Gastroesophageal sphincter (tissue), 4 donors: ENCODE data around the gene SVBP. TPM values are rescaled to one million over a fixed set of nuclear protein-coding genes. Genes with fewer than 3 reads are reported as not detected.

Experiments
- ATAC-seq: fragments of 150-250 bp; one replicate; pipeline ENCODE4 v1.9.1; 2016; ENCODE audit warnings: mild to moderate bottlenecking, moderate library complexity
- H3K27ac ChIP-seq, 4 donors: fragments of 200-600 bp; sonication (generic) in 3 of 4; 1 replicate in 3 of 4; 2 replicates in 1 of 4; pipeline ENCODE4 v1.5.1; 2016 to 2019
- H3K27me3 ChIP-seq: fragments of 200-600 bp; sonication (generic); one replicate; pipeline ENCODE4 v1.5.1; 2019
- H3K36me3 ChIP-seq, 2 donors: fragments of 200-600 bp; sonication (generic); one replicate each; pipeline ENCODE4 v1.5.1; 2019; ENCODE audit warnings: control low read depth in 1 of 2
- H3K4me1 ChIP-seq, 3 donors: fragments of 200-600 bp; sonication (generic); 1 replicate in 2 of 3; 2 replicates in 1 of 3; pipeline ENCODE4 v1.5.1; 2016 to 2019; ENCODE audit warnings: control low read depth in 2 of 3
- H3K4me3 ChIP-seq, 2 donors: fragments of 200-600 bp; sonication (generic); one replicate each; pipeline ENCODE4 v1.5.1; 2019; ENCODE audit warnings: mild to moderate bottlenecking in 1 of 2, moderate library complexity in 1 of 2
- H3K9me3 ChIP-seq, 3 donors: fragments of 200-600 bp; sonication (generic); one replicate each; pipeline ENCODE4 v1.5.1; 2017 to 2019; ENCODE audit warnings: control low read depth in 2 of 3
- CTCF ChIP-seq, 4 experiments: fragments of 200-600 bp in 2 of 4; fragments of 450-650 bp in 2 of 4; sonication (generic) in 1 of 4; IDR thresholded peaks; one replicate each; pipeline ENCODE4 v1.5.1; 2017 to 2019; ENCODE audit warnings: antibody characterized with exemption in 4 of 4, mild to moderate bottlenecking in 2 of 4, moderate library complexity in 2 of 4
- EP300 ChIP-seq: sonication (generic); formaldehyde crosslinking; IDR thresholded peaks from one replicate; pipeline ENCODE4 v1.6.1; 2017; ENCODE audit warnings: antibody characterized with exemption, mild to moderate bottlenecking
- POLR2A ChIP-seq, 2 donors: fragments of 450-650 bp; IDR thresholded peaks; one replicate each; pipeline ENCODE4 v1.6.1; 2017; ENCODE audit warnings: antibody characterized with exemption in 2 of 2, mild to moderate bottlenecking in 2 of 2, moderate library complexity in 1 of 2
- POLR2AphosphoS5 ChIP-seq: sonication (generic); formaldehyde crosslinking; IDR thresholded peaks from one replicate; pipeline ENCODE4 v1.6.1; 2017; ENCODE audit warnings: antibody characterized with exemption
- WGBS, 2 donors: methylation state at CpG; one replicate each; pipeline ENCODE4 v1.1.5; 2018; ENCODE audit warnings: low coverage in 1 of 2; 5-methylcytosine and 5-hydroxymethylcytosine counted together
- total RNA-seq, 4 donors: library from RNA; depleted of rRNA; stranded (reverse); fragments of >200 nt; gene quantifications; one replicate each; pipeline ENCODE4 v1.1.0, GENCODE V29; 2016

The SVBP gene
- total RNA-seq, 4 donors from 2014 or later = 21.3 to 36.5 (median 22.6) TPM

- Histone ChIP-seq H3K27me3 (no peaks in the 10 kb centered on the region), H3K4me1 (no peaks in the 10 kb centered on the region), H3K4me3 (no peak overlapping the region), H3K36me3 (peaks cover 0 to 30% of the 10 kb centered on the region in 2 donors), H3K9me3 (no peaks in the 10 kb centered on the region), H3K27ac (peak overlapping the region in 1 of 4 donors; percentile 14)
- TF ChIP-seq CTCF (IDR thresholded peaks at IDR 0.05) = no peak
- no peak for TF ChIP-seq EP300
- no peak for TF ChIP-seq POLR2A (IDR thresholded peaks at IDR 0.05)
- no peak for TF ChIP-seq POLR2AphosphoS5
- ATAC-seq = no peak
Observed at GRCh38 chr1:42806171-42806570, 11.0 kb downstream of the SVBP start.

- Histone ChIP-seq H3K27ac (no peak overlapping the region), H3K36me3 (peaks cover 0 to 16% of the 10 kb centered on the region in 2 donors), H3K4me1 (no peaks in the 10 kb centered on the region), H3K9me3 (no peaks in the 10 kb centered on the region), H3K27me3 (no peaks in the 10 kb centered on the region), H3K4me3 (no peak overlapping the region)
- WGBS, 2 donors = 70 to 100% methylated on average over 2 to 8 of the region's 8 CpGs
- no peak for TF ChIP-seq CTCF (IDR thresholded peaks at IDR 0.05)
- TF ChIP-seq POLR2AphosphoS5 = peak; percentile 6
- peak; percentile 87 for ATAC-seq
Observed at GRCh38 chr1:42801832-42802473, 15.2 kb downstream of the SVBP start.

GRCh38 chr1:42797979-42798378, 19.2 kb downstream of the SVBP start:
- TF ChIP-seq CTCF (IDR thresholded peaks at IDR 0.05) = no peak
- TF ChIP-seq POLR2AphosphoS5 = no peak
- no peak for TF ChIP-seq POLR2A (IDR thresholded peaks at IDR 0.05)
- TF ChIP-seq EP300 = no peak
- ATAC-seq = no peak
- H3K4me1 ChIP-seq = peaks cover 0 to 4% (median 0%) of the 10 kb centered on the region in 3 donors
- no peak overlapping the region for H3K4me3 ChIP-seq
- no peaks in the 10 kb centered on the region for H3K9me3 ChIP-seq
- WGBS, 2 donors = 75 to 82% methylated on average over 3 of the region's 5 CpGs
- no peak overlapping the region for H3K27ac ChIP-seq
- H3K27me3 ChIP-seq = no peaks in the 10 kb centered on the region
- no peaks in the 10 kb centered on the region for H3K36me3 ChIP-seq

GRCh38 chr1:42797414-42797813, 19.8 kb downstream of the SVBP start:
- H3K4me1 ChIP-seq = peaks cover 0 to 4% (median 0%) of the 10 kb centered on the region in 3 donors
- no peak for TF ChIP-seq POLR2AphosphoS5
- TF ChIP-seq CTCF (IDR thresholded peaks at IDR 0.05) = no peak
- no peak for TF ChIP-seq EP300
- no peak for TF ChIP-seq POLR2A (IDR thresholded peaks at IDR 0.05)
- H3K27me3 ChIP-seq = no peaks in the 10 kb centered on the region
- H3K36me3 ChIP-seq = no peaks in the 10 kb centered on the region
- no peaks in the 10 kb centered on the region for H3K9me3 ChIP-seq
- 81 to 86% methylated on average over 2 to 3 of the region's 3 CpGs for WGBS, 2 donors
- no peak overlapping the region for H3K4me3 ChIP-seq
- ATAC-seq = no peak
- no peak overlapping the region for H3K27ac ChIP-seq

- H3K27ac ChIP-seq = no peak overlapping the region
Observed at GRCh38 chr1:42793824-42794223, 23.4 kb downstream of the SVBP start.

More at GRCh38 chr1:42793824-42794223, 23.4 kb downstream of the SVBP start:
- no peak for TF ChIP-seq POLR2AphosphoS5
- no peak for TF ChIP-seq CTCF (IDR thresholded peaks at IDR 0.05)
- no peak for TF ChIP-seq EP300
- TF ChIP-seq POLR2A (IDR thresholded peaks at IDR 0.05) = no peak
- no peaks in the 10 kb centered on the region for H3K36me3 ChIP-seq
- H3K9me3 ChIP-seq = no peaks in the 10 kb centered on the region
- H3K27me3 ChIP-seq = no peaks in the 10 kb centered on the region
- peaks cover 0 to 4% (median 0%) of the 10 kb centered on the region in 3 donors for H3K4me1 ChIP-seq
- H3K4me3 ChIP-seq = no peak overlapping the region
- WGBS, 2 donors = no CpG with 5 or more reads among the region's 2 CpGs
- ATAC-seq = peak; percentile 83
